T47D (cell line): Measurements from ENCODE around the gene TEAD3.
A peak's percentile ranks its signal among the peaks of the same experiment; 100 is the strongest.

Experiments used
- DNase-seq, 2 experiments: peaks; one replicate each; pipeline versions ENCODE4 v3.0.0 to v3.0.0-alpha.2; 2011 to 2012; ENCODE audit warnings: low read depth in 1 of 2, low spot score in 1 of 2
- JUND ChIP-seq: IDR thresholded peaks from 2 replicates; pipeline ENCODE4 v1.6.1; 2012; ENCODE audit warnings: low read depth
- in situ Hi-C: cut with HindIII; loops from 2 replicates; pipeline ENCODE4 v1.10.0; 2016; ENCODE audit warnings: low sequenced_read_pairs, low pct_unique_long_range_greater_than_20kb

Gene TEAD3

GRCh38 chr6:35486005-35486925, 10.6 kb downstream of the TEAD3 start:
- DNase-seq, result peak; percentile 82 to 95

GRCh38 chr6:35485402-35485877, 11.4 kb downstream of the TEAD3 start:
- in situ Hi-C loops, result no loop called here
- TF ChIP-seq JUND, result no peak
- peak; percentile 68 to 72 for DNase-seq

More at GRCh38 chr6:35486005-35486925, 10.6 kb downstream of the TEAD3 start:
- no peak for TF ChIP-seq JUND
- in situ Hi-C loops, result no loop called here

GRCh38 chr6:35484921-35485392, 11.9 kb downstream of the TEAD3 start:
- DNase-seq, result no peak
- in situ Hi-C loops, result no loop called here
- no peak for TF ChIP-seq JUND

- in situ Hi-C loops, result no loop called here
- TF ChIP-seq JUND, result no peak
- DNase-seq, result no peak
These were observed 12.8 kb downstream of the TEAD3 start for GRCh38 chr6:35483893-35484645.

GRCh38 chr6:35483490-35483889, 13.4 kb downstream of the TEAD3 start:
- TF ChIP-seq JUND, result no peak
- in situ Hi-C loops, result no loop called here
- DNase-seq, result no peak

- in situ Hi-C loops, result no loop called here
- no peak for DNase-seq
- no peak for TF ChIP-seq JUND
These were observed 13.8 kb downstream of the TEAD3 start for GRCh38 chr6:35483062-35483461.

GRCh38 chr6:35481226-35481625, 15.7 kb downstream of the TEAD3 start:
- no peak for TF ChIP-seq JUND
- in situ Hi-C loops, result no loop called here
- no peak for DNase-seq

- in situ Hi-C loops, result no loop called here
- DNase-seq, result no peak
- no peak for TF ChIP-seq JUND
These were observed 16.7 kb downstream of the TEAD3 start for GRCh38 chr6:35480176-35480575.

GRCh38 chr6:35478259-35478658, 18.6 kb downstream of the TEAD3 start:
- no peak for TF ChIP-seq JUND
- in situ Hi-C loops, result no loop called here
- no peak for DNase-seq

- TF ChIP-seq JUND, result no peak
- no peak for DNase-seq
- in situ Hi-C loops, result no loop called here
These were observed 19.2 kb downstream of the TEAD3 start for GRCh38 chr6:35477551-35478179.

GRCh38 chr6:35477028-35477427, 19.9 kb downstream of the TEAD3 start:
- TF ChIP-seq JUND, result no peak
- in situ Hi-C loops, result no loop called here
- DNase-seq, result no peak

- in situ Hi-C loops, result no loop called here
- no peak for DNase-seq
- TF ChIP-seq JUND, result no peak
These were observed 20.9 kb downstream of the TEAD3 start for GRCh38 chr6:35476004-35476403.
